Testis (tissue), 2 donors: ENCODE data around the gene HYAL3.

Experiments used
- CTCF ChIP-seq, 3 experiments: fragments of 450-650 bp in 2 of 3; fragments of 200-600 bp in 1 of 3; sonication (generic) in 1 of 3; IDR thresholded peaks; one replicate each; pipeline ENCODE4 v1.5.1; 2016 to 2019; ENCODE audit warnings: antibody characterized with exemption in 3 of 3, mild to moderate bottlenecking in 2 of 3, moderate library complexity in 1 of 3
- POLR2A ChIP-seq: fragments of 450-650 bp; IDR thresholded peaks from one replicate; pipeline ENCODE4 v1.6.1; 2017; ENCODE audit warnings: antibody characterized with exemption, mild to moderate bottlenecking, moderate library complexity

- TF ChIP-seq POLR2A (no peak), CTCF (IDR thresholded peaks at IDR 0.05) (no peak)
These were observed 6.8 kb downstream of the HYAL3 start, which contains the start of gene IFRD2 for GRCh38 chr3:50292159-50293078.
